Tibial artery (tissue), 4 donors: ENCODE results near the gene HAND2.

Source experiments
- DNase-seq, 2 donors: peaks; one replicate each; pipeline ENCODE4 v3.0.0-alpha.2; 2019
- H3K27ac ChIP-seq, 2 donors: fragments of 200-600 bp; sonication (generic) in 1 of 2; 1 replicate in 1 of 2; 2 replicates in 1 of 2; pipeline ENCODE4 v1.5.1; 2018 to 2019; ENCODE audit warnings: mild to moderate bottlenecking in 1 of 2
- H3K27me3 ChIP-seq, 2 donors: fragments of 200-600 bp; sonication (generic) in 1 of 2; one replicate each; pipeline versions ENCODE4 v1.5.1 to v1.6.0; 2016 to 2019
- H3K36me3 ChIP-seq, 3 donors: fragments of 200-600 bp; sonication (generic) in 2 of 3; one replicate each; pipeline ENCODE4 v1.5.1; 2016 to 2019; ENCODE audit warnings: mild to moderate bottlenecking in 2 of 3
- H3K4me1 ChIP-seq, 4 donors: fragments of 200-600 bp; sonication (generic) in 2 of 4; 1 replicate in 3 of 4; 2 replicates in 1 of 4; pipeline ENCODE4 v1.5.1; 2016 to 2019
- H3K4me3 ChIP-seq, 2 donors: fragments of 200-600 bp; sonication (generic) in 1 of 2; 1 replicate in 1 of 2; 2 replicates in 1 of 2; pipeline ENCODE4 v1.5.1; 2018 to 2019; ENCODE audit warnings: mild to moderate bottlenecking in 2 of 2
- H3K9me3 ChIP-seq, 3 donors: fragments of 200-600 bp; sonication (generic) in 1 of 3; one replicate each; pipeline ENCODE4 v1.5.1; 2016 to 2019
- CTCF ChIP-seq, 2 experiments: fragments of 200-600 bp in 1 of 2; fragments of 450-650 bp in 1 of 2; IDR thresholded peaks; one replicate each; pipeline ENCODE4 v1.5.1; 2017 to 2019; ENCODE audit warnings: antibody characterized with exemption in 2 of 2, mild to moderate bottlenecking in 1 of 2, moderate library complexity in 1 of 2
- intact Hi-C: fragments of 100-400 bp; cut with DNase I; formaldehyde crosslinking; loops from one replicate; pipeline ENCODE4 v1.15.0; 2023; ENCODE audit warnings: low total_unique reads

The HAND2 gene

GRCh38 chr4:173492315-173492714, 37.7 kb downstream of the HAND2 start:
- no peak for DNase-seq
- intact Hi-C loops, result no loop called here
- Histone ChIP-seq H3K27me3 (no peaks in the 10 kb centered on the region), H3K27ac (no peak overlapping the region), H3K4me1 (peaks cover 0 to 28% (median 2%) of the 10 kb centered on the region in 4 donors), H3K4me3 (no peak overlapping the region), H3K36me3 (no peaks in the 10 kb centered on the region), H3K9me3 (no peaks in the 10 kb centered on the region)
- TF ChIP-seq CTCF (IDR thresholded peaks at IDR 0.05), result no peak

- peaks cover 0 to 41% (median 6%) of the 10 kb centered on the region in 4 donors for H3K4me1 ChIP-seq
- no peaks in the 10 kb centered on the region for H3K36me3 ChIP-seq
- intact Hi-C loops, result no loop called here
- H3K9me3 ChIP-seq, result no peaks in the 10 kb centered on the region
- peak overlapping the region; percentile 36 to 66 for H3K27ac ChIP-seq
- H3K4me3 ChIP-seq, result no peak overlapping the region
- no peaks in the 10 kb centered on the region for H3K27me3 ChIP-seq
- peak in 1 of 2 donors; percentile 73 for DNase-seq
- no peak for TF ChIP-seq CTCF (IDR thresholded peaks at IDR 0.05)
Measured at GRCh38 chr4:173490817-173491528, 39.1 kb downstream of the HAND2 start.

GRCh38 chr4:173490256-173490655, 39.8 kb downstream of the HAND2 start:
- peaks cover 0 to 49% (median 6%) of the 10 kb centered on the region in 4 donors for H3K4me1 ChIP-seq

GRCh38 chr4:173489514-173489913, 40.5 kb downstream of the HAND2 start:
- no peak for TF ChIP-seq CTCF (IDR thresholded peaks at IDR 0.05)
- Histone ChIP-seq H3K4me1 (peaks cover 0 to 46% (median 6%) of the 10 kb centered on the region in 4 donors), H3K27ac (no peak overlapping the region), H3K9me3 (no peaks in the 10 kb centered on the region), H3K4me3 (no peak overlapping the region), H3K27me3 (no peaks in the 10 kb centered on the region), H3K36me3 (no peaks in the 10 kb centered on the region)
- intact Hi-C loops, result no loop called here
- DNase-seq, result no peak

More at GRCh38 chr4:173490256-173490655, 39.8 kb downstream of the HAND2 start:
- DNase-seq, result no peak
- Histone ChIP-seq H3K27me3 (no peaks in the 10 kb centered on the region), H3K9me3 (no peaks in the 10 kb centered on the region), H3K4me3 (no peak overlapping the region), H3K27ac (peak overlapping the region; percentile 36 to 66), H3K36me3 (no peaks in the 10 kb centered on the region)
- intact Hi-C loops, result no loop called here
- TF ChIP-seq CTCF (IDR thresholded peaks at IDR 0.05), result no peak

GRCh38 chr4:173488656-173489055, 41.4 kb downstream of the HAND2 start:
- Histone ChIP-seq H3K27me3 (no peaks in the 10 kb centered on the region), H3K36me3 (no peaks in the 10 kb centered on the region), H3K27ac (no peak overlapping the region), H3K4me1 (peaks cover 0 to 45% (median 6%) of the 10 kb centered on the region in 4 donors), H3K9me3 (no peaks in the 10 kb centered on the region), H3K4me3 (no peak overlapping the region)
- DNase-seq, result no peak
- no peak for TF ChIP-seq CTCF (IDR thresholded peaks at IDR 0.05)
- intact Hi-C loops, result no loop called here
